Cardiac fibroblast (primary cell): ENCODE measurements around the gene SLC26A8.

Experiments used
- DNase-seq, 2 donors: peaks; one replicate each; pipeline versions ENCODE4 v3.0.0 to v3.0.0-alpha.2; 2010; ENCODE audit warnings: low read depth in 2 of 2
- H3K4me3 ChIP-seq, 2 donors: replicated peaks in 1 of 2; 1 replicate in 1 of 2; 2 replicates in 1 of 2; pipeline ENCODE4 v1.5.1; 2011; ENCODE audit warnings: low read depth in 2 of 2, low read length in 2 of 2, mild to moderate bottlenecking in 2 of 2, moderate library complexity in 1 of 2
- CTCF ChIP-seq: IDR thresholded peaks from one replicate; pipeline ENCODE4 v1.5.1; 2011; ENCODE audit warnings: low read depth, mild to moderate bottlenecking, low read length, inconsistent platforms

Gene SLC26A8

DNA sequence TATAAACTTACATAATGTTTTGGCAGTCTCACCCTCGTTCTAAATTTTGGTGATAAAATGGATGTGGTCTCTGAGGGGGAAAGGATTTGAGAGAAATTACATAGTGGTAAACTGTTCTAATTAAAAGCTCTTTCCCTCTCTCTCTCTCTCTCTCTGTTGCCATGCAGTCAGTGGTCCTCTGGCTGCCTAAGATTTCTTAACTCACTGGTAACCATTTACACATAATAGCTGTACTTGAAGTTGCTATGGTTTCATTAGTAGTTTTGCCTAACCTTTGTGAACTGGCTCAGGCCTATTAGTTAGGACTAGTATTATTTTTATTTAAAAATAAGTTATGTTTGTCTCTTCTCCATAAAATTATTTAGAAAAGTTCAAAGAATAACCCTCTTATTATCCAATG is 45.1 kb upstream of the SLC26A8 start:
- no peak for TF ChIP-seq CTCF
- no peak for DNase-seq
- H3K4me3 ChIP-seq, result no peak overlapping the region

DNA sequence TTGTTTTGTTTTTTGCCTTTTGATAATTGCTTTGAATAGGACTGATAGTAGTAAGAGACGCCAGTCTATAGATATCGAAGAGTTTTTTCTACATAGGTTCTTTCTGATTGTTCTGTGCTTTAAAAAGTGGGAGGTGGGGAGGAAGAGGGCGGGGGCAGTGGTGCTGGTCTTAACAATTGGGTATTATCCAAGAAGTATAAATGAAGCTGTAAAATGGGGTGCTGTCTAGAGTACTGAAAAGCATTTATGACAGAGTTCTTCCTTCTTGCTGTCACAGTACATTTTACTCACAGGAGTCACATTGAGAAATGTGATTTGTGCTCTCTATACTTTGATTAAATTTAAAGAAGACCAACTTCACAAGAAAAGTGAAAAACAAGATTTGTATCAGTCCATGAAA is 44.1 kb upstream of the SLC26A8 start:
- no peak overlapping the region for H3K4me3 ChIP-seq
- DNase-seq, result no peak
- no peak for TF ChIP-seq CTCF

- no peak for DNase-seq
- no peak overlapping the region for H3K4me3 ChIP-seq
- TF ChIP-seq CTCF, result no peak
These were observed 43.6 kb upstream of the SLC26A8 start for GRCh38 chr6:36068012-36068392.

GRCh38 chr6:36067374-36068011 is 43.1 kb upstream of the SLC26A8 start:
- no peak overlapping the region for H3K4me3 ChIP-seq
- DNase-seq, result peak; percentile 30 to 44
- no peak for TF ChIP-seq CTCF

DNA sequence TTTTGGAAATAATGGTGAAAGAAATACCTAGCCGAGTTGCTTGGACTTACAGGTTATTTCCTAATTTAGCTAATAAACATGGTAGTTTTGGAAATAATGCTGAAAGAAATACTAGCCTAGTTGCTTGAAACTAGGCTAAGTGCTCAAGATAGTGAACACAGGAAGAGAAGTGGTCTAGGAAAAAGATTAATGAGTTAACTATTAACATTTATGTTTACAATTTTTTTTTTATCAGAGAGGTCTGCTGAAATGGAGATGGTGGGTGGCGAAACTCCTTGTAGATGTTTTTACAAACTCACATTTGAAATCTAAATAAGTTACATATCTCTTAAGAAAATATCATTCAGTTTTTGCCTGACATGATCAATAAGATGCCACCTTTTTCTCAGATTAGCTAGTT is 42.4 kb upstream of the SLC26A8 start:
- no peak for TF ChIP-seq CTCF
- no peak overlapping the region for H3K4me3 ChIP-seq
- DNase-seq, result no peak

- DNase-seq, result no peak
- TF ChIP-seq CTCF, result no peak
- no peak overlapping the region for H3K4me3 ChIP-seq
These were observed 41.5 kb upstream of the SLC26A8 start for GRCh38 chr6:36065916-36066315.

GRCh38 chr6:36064770-36065396 is 40.4 kb upstream of the SLC26A8 start:
- TF ChIP-seq CTCF, result no peak
- DNase-seq, result no peak
- no peak overlapping the region for H3K4me3 ChIP-seq
